Activated CD8-positive, alpha-beta memory T cell treated with anti-CD3 and anti-CD28 coated beads for 24 hours (primary cell): ENCODE data around the gene TMEM25.
"Not testable (repeated sequence)": the region's sequence is repeated elsewhere in the genome, so short reads cannot be mapped to it uniquely, and the experiment has no call there.

ENCODE experiments used
- DNase-seq: peaks from one replicate; pipeline ENCODE4 v3.0.0-alpha.2; 2020

Gene TMEM25

DNA sequence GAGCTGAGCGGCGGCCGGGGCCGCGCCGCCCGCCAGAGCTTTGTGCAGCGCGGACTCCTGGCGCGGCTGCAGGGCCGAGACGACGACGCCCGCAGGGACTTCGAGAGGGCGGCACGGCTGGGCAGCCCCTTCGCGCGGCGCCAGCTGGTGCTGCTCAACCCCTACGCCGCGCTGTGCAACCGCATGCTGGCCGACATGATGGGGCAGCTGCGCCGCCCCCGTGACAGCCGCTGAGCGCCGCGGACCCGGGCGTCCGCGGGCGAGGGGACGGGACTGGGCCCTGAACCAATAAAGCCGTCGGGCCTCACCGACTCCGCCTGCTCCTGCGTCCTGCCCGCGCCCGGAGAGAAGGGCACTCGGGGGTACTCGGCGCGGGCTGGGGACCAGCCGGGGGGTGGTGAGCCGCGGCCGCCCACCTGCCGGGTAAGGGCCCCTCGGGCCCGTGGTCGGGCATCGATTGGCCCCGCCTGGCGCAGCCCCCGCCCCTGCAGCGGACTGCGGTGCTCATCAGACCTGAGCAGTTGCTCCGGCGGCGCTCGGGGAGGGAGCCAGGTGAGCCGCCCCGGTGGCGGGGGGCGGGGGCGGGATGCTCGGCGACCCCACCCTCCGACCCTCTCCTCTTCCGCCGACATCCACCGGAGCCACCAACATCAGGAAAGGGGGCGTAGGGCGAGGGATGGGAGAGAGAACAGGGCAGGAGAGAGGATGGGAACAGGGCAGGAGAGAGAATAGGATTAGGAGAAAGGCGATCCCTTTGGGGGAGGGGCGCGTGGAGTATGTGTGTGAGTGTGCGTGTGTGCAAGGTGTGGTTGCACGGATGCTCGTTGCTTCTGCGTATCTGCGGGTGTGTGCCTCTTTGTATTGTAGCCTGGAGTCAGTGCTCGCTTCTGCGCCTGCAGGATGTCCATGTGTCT, at the start of gene TMEM25:
TSS of gene TMEM25 (plus strand) at position 510 of the 914 bp plus-strand sequence. CDS start 610 bp downstream, outside the sequence.
- DNase-seq: peak; percentile 89

DNA sequence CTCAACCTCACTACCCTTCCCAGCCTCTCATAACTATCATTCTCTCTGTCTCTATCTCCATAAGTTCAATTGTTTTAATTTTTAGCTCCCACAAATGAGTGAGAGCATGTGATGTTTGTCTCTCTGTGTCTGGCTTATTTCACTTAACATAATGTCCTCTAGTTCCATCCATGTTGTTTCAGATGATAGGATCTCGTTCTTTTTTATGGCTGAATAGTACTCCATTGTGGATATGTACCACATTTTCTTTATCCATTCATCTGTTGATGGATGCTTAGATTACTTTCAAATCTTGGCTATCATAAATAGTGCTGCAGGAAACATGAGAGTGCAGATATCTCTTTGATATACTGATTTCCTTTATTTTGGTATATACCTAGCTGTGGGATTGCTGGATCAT, 49.8 kb upstream of the TMEM25 start:
- not testable (repeated sequence) for DNase-seq

DNA sequence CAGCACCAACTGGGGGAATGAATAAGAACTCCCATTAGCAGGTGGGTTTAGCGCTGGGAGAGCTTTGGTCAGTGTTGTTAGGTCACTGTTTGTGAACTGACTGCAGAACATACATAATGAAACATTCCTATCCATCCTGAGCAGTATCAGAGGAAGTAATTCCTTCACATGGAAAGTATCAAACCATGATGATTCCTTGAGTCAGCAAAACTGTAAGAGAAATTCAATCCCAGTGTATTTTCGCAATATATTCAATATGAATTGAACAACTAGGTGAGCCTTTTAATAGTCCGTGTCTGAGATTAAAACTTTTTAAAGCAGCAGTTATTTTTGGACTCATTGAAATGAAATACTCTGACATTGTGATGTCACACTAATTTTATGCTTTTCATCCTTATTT, 46.6 kb upstream of the TMEM25 start:
- DNase-seq: no peak

DNA sequence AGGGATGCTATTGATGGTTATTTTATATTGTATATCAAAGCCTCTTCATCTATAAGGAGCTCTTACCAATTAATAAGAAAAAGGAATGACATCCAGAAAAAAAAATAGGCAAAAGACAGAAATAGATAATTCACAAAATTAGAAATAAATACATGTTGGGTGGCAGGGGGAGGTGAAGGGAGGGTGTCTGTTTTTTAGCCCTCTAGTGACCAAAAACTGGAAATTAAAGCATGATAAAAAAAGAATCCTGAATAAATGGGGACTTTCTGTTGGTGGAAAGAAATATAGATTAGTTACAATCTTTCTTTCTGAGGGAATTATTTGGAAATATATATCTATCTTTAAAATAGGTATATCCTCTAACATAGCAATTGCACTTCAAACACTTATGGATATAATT, 45.7 kb upstream of the TMEM25 start:
- DNase-seq: no peak

DNA sequence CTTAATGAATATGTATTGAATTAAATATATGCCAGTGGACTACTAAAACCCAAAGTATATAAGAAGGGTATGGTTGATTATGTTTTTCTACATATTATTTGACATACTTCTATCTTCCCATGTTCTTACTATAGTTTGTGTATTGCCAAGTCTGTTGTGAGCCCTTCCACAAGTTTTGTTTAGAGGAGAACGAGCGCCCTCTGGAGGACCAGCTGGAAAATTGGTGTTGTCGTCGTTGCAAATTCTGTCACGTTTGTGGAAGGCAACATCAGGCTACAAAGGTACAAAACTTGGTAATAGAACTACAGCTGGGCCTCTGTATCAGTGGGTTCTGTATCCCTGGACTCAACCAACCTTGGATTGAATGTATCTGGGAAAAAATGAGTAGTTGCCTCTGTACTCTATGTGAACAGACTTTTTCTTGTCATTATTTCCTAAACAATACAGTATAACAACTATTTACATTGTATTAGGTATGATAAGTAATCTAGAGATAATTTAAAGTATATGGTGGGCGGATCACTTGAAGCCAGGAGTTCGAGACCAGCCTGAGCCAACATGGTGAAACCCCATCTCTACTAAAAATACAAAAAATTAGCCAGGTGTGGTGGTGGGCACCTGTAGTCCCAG, 42.4 kb upstream of the TMEM25 start:
- peak; percentile 90 for DNase-seq

DNA sequence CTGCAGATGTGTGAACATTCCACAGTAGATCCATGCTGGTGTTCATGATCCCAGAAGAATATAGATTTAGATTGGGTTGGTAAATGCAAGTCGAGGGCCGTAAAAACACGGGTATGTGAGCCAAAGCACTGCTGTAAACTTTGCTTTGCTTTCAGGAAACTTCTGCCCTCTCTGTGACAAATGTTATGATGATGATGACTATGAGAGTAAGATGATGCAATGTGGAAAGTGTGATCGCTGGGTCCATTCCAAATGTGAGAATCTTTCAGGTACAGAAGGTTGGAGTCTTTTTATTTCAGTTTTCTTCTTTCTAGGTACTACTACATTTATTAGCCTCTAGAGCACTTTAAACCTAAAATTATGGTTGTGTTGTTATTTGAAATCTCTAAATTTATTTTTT, 40.0 kb upstream of the TMEM25 start:
- no peak for DNase-seq

DNA sequence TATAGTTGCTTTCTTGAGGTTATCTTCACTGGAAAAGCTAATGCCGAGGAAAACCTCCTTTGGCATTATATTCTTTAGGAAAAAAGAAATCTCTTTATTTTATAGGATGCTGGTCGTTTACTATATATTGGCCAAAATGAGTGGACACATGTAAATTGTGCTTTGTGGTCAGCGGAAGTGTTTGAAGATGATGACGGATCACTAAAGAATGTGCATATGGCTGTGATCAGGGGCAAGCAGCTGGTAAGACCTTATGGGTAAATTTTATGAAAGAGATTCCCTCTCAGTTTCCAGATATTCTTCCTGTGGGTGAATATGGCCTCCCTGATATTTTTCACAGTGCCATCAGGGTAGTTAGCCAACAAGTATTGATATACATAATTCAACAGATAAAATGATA, 33.2 kb upstream of the TMEM25 start:
- DNase-seq: no peak

DNA sequence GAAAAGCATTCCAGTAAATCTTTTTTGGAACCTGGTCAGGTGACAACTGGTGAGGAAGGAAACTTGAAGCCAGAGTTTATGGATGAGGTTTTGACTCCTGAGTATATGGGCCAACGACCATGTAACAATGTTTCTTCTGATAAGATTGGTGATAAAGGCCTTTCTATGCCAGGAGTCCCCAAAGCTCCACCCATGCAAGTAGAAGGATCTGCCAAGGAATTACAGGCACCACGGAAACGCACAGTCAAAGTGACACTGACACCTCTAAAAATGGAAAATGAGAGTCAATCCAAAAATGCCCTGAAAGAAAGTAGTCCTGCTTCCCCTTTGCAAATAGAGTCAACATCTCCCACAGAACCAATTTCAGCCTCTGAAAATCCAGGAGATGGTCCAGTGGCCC, 27.8 kb upstream of the TMEM25 start:
- DNase-seq: no peak

DNA sequence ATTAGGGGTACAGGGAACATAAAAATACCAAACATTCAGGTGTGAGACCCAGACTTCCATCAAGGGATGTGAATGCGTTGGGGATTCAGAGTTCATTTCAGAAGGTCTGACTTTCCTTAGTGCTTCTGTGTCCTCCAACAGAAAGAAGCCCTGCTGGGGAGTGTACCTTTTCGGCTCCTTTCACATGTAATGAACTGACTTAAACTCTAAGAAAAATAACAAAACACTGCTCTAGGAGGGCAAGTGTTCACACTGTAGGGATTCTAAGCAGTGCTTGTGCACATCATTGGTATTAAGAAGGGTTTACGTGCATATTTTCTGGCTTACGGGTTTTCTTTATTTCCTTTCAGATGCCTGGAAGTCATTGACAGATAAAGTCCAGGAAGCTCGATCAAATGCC, 19.4 kb upstream of the TMEM25 start:
- no peak for DNase-seq

DNA sequence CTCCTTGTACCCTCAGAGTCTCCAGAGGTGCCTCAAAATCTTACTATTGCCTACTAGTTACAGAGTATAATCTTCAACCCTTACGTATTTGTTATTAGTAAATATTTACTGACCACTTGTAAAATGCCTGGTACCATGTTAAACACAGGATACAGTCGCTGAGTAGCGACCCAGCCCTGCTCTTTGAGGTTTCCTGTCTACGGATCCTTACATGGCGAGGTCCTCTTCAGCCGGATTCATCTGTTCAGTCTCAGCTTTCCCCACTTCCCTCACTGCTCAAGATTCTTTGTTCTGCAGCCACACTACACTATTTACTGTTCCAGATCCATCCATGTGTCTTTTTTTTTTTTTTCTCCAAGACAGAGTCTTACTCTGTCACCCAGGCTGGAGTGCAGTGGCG, 16.9 kb upstream of the TMEM25 start:
- no peak for DNase-seq

DNA sequence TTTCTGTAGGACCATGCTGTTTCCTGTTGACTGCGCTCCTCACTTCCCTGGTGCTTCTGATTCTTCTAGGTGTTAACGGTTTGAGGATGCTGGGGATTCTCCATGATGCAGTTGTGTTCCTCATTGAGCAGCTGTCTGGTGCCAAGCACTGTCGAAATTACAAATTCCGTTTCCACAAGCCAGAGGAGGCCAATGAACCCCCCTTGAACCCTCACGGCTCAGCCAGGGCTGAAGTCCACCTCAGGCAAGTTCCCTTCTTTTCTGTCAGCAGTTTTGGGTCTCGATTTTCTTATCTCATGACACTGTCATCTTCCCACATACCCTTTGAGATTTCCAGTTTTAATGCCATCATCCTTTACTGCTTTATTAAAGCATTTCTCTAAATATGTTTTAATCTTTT, 11.4 kb upstream of the TMEM25 start:
- DNase-seq: no peak

DNA sequence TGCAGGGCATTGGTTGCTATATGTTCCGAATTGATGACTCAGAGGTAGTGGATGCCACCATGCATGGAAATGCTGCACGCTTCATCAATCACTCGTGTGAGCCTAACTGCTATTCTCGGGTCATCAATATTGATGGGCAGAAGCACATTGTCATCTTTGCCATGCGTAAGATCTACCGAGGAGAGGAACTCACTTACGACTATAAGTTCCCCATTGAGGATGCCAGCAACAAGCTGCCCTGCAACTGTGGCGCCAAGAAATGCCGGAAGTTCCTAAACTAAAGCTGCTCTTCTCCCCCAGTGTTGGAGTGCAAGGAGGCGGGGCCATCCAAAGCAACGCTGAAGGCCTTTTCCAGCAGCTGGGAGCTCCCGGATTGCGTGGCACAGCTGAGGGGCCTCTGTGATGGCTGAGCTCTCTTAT, 9.1 kb upstream of the TMEM25 start:
- DNase-seq: no peak

DNA sequence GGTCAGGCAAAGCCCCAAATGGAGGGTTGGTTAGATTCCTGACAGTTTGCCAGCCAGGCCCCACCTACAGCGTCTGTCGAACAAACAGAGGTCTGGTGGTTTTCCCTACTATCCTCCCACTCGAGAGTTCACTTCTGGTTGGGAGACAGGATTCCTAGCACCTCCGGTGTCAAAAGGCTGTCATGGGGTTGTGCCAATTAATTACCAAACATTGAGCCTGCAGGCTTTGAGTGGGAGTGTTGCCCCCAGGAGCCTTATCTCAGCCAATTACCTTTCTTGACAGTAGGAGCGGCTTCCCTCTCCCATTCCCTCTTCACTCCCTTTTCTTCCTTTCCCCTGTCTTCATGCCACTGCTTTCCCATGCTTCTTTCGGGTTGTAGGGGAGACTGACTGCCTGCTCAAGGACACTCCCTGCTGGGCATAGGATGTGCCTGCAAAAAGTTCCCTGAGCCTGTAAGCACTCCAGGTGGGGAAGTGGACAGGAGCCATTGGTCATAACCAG, 8.4 kb upstream of the TMEM25 start:
- DNase-seq: no peak

DNA sequence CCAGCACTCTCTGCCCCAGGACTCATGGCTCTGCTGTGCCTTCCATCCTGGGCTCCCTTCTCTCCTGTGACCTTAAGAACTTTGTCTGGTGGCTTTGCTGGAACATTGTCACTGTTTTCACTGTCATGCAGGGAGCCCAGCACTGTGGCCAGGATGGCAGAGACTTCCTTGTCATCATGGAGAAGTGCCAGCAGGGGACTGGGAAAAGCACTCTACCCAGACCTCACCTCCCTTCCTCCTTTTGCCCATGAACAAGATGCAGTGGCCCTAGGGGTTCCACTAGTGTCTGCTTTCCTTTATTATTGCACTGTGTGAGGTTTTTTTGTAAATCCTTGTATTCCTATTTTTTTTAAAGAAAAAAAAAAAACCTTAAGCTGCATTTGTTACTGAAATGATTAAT, 6.6 kb upstream of the TMEM25 start:
- no peak for DNase-seq

DNA sequence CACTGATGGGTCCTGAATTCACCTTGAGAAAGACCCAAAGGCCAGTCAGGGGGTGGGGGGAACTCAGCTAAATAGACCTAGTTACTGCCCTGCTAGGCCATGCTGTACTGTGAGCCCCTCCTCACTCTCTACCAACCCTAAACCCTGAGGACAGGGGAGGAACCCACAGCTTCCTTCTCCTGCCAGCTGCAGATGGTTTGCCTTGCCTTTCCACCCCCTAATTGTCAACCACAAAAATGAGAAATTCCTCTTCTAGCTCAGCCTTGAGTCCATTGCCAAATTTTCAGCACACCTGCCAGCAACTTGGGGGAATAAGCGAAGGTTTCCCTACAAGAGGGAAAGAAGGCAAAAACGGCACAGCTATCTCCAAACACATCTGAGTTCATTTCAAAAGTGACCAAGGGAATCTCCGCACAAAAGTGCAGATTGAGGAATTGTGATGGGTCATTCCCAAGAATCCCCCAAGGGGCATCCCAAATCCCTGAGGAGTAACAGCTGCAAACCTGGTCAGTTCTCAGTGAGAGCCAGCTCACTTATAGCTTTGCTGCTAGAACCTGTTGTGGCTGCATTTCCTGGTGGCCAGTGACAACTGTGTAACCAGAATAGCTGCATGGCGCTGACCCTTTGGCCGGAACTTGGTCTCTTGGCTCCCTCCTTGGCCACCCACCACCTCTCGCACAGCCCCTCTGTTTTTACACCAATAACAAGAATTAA, 6.1 kb upstream of the TMEM25 start:
- DNase-seq: no peak

DNA sequence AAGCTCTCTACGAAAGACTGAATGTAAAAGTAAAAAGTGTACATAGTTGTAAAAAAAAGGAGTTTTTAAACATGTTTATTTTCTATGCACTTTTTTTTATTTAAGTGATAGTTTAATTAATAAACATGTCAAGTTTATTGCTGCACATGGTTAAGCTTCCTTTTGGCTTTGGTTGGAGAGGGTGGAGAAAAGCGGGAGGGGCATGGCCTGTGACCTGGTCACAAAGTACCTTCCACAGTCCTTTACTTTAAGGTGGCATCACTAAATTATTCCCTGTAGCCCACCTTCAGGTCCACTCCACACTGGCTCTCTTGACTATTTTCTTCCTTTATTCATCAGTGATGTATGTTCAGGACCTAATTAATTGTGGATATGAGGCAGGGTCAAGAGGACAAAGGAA, 4.3 kb upstream of the TMEM25 start:
- no peak for DNase-seq

DNA sequence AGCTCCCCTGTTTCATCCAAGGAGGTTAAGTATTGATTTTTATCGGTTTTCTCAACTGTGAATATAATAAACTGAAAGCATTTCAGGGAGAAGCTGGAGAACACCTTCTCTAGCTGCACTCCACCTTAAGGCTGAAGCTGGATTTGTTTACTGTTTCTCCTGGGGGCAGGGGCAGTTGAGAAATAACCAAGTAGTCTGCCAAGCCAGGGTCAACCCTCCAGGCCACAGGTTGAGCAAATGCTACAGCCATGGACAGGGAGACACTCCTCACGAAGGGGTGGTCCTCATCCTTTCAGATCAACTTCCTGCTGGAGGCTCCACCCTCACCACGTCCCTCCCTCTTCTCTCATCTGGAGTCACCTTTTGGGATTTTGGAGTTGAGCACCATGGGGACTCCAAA, 3.9 kb upstream of the TMEM25 start, which contains the start of gene TTC36:
TSS of gene TTC36 (plus strand) at position 366 of the 400 bp plus-strand sequence. CDS start at position 387, 21 bp downstream.
- DNase-seq: no peak

DNA sequence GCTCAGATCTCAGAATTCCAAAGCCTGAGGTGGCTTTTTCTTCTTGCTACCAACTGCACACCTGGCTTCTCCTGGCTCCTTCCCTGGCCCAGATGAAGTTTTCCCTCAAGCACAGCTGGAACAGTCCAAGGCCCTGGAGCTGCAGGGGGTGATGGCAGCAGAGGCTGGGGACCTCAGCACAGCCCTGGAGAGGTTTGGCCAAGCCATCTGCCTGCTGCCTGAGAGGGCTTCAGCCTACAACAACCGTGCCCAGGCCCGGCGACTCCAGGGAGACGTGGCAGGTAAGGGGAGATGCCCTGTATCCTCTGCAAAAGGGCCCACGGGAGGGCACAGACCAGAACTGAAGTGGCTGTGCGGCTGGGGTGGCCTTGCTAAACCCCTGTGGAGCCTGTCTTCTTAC, 2.5 kb upstream of the TMEM25 start:
- no peak for DNase-seq

DNA sequence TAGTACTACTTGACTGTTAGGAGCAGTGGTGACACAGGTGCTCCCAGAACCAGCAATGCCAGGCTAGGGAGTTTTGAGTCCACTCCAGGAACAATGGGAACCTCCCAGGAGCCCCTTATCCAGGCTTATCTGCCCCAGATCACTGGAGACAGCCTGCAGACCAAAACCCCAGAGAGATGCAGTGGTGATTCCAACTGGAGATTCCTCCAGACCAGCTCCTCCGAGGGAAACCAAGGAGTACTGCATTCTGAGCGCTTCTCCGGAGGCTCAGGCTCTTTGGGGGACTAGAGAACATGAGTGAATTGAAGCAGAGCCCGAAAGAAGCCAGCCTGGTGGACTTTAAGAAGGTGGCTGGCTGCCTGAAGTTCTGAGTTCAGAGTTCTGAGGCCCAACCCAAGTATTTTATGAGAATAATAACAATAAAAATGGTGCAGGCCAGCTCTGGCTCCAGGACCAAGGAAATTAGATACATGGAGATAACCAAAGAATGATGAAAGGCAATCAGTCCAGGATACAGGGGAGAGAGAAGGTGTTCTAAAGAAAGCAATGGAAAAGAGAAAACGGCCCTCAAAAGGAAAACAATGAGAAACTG, 1.3 kb upstream of the TMEM25 start:
- no peak for DNase-seq

DNA sequence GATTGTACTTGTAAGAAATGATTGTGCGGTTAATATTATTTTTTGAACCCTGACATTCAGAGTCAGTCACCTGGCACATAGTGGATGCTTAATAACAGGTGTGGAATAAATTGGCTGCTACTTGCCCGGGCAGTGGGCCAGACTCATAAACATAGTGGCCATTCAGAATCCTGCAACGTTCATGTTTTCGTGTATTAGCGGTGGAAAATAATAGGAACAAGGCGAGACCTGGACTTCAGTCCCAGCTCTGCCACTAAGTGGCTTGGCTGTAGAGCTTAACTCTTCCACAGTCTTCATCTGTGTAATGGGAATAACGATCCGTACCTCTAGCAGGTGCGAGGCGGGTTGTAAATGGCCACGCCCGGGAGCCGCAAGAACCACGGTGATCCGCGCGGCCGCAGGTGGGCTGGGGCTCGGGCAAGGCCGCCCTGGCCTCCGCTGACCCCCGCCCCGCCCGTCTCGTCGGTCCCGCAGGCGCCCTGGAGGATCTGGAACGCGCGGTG, 761 bp upstream of the TMEM25 start:
- no peak for DNase-seq

DNA sequence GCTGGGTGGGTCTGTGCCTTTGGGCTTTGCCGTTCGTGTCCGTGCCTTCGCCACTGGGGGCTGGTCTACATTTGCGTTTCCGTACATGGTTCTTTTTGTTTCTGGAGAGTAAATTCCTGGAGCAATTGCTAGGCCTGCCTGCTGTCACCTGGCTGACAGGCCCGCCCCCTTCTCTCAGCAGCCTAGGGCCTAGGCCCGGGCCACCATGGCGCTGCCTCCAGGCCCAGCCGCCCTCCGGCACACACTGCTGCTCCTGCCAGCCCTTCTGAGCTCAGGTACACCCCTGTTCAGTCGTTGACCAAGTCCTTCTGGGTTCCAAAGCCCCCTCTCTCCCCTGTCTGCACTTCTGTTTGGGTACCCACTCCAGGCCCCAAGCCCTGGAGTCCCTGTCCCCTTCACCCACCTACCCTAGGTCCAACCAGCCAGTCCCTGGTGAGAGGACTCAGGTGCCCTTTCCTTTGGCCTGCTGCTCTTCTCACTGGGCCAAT, 649 bp downstream of the TMEM25 start:
- no peak for DNase-seq

DNA sequence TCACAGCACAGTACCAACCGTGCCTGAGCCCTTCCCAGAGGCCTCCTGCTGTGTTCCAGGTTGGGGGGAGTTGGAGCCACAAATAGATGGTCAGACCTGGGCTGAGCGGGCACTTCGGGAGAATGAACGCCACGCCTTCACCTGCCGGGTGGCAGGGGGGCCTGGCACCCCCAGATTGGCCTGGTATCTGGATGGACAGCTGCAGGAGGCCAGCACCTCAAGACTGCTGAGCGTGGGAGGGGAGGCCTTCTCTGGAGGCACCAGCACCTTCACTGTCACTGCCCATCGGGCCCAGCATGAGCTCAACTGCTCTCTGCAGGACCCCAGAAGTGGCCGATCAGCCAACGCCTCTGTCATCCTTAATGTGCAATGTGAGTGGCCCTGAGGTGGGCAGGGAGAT, 1.1 kb downstream of the TMEM25 start:
- DNase-seq: no peak
